K562 (cell line): ENCODE results near the gene RGS3. TPM values are rescaled to one million over a fixed set of nuclear protein-coding genes. Genes with fewer than 3 reads are reported as not detected.

ENCODE experiments used
- ATAC-seq: fragments of 200-7000 bp; cut with Tn5 transposase; 3 replicates; pipeline ENCODE4 v1.9.1; 2020; ENCODE audit warnings: moderate library complexity
- BruUV-seq: library from RNA; stranded (reverse); fragments of 400-500 nt; replicated peaks from 2 replicates; lab custom pipeline; 2021; lab: Mats Ljungman, UMichigan
- CTCF ChIA-PET: fragments of 300-600 bp; formaldehyde crosslinking; extraction: SDS; loops from one replicate; lab custom pipeline; 2021; ENCODE audit warnings: low intra/inter-chr PET ratio; lab: Yijun Ruan, JAX
- POLR2A ChIA-PET: fragments of 300-600, 350-650 bp; sonication (Branson Sonifier 250); formaldehyde crosslinking; extraction: SDS; loops from one replicate; lab custom pipeline; 2021; ENCODE audit warnings: antibody characterized with exemption, inconsistent platforms; lab: Yijun Ruan, JAX
- DNase-seq, 4 experiments: peaks; one replicate each; pipeline versions ENCODE4 v3.0.0 to v3.0.0-alpha.2; 2011 to 2018; ENCODE audit warnings: low spot score in 3 of 4, mixed read lengths in 3 of 4; ENCODE audit errors: extremely low read depth in 1 of 4
- FAIRE-seq: peaks from 2 replicates; lab custom pipeline; 2011; peaks lifted over from hg19 to GRCh38; lab: Jason Lieb, UNC
- H2AFZ ChIP-seq: 2 replicates; pipeline ENCODE4 v1.6.0; 2011; ENCODE audit warnings: low read depth, low read length, control low read depth, inconsistent platforms
- H3K27ac ChIP-seq: fragments of 200-600 bp; 3 replicates; pipeline ENCODE4 v1.8.0; 2011; ENCODE audit warnings: low read depth, mild to moderate bottlenecking, control low read depth, inconsistent platforms, low read length, moderate library complexity, mixed read lengths; ENCODE audit errors: extremely low read depth
- H3K27me3 ChIP-seq, 2 experiments: fragments of 300-600 bp in 1 of 2; 2 replicates in 1 of 2; 3 replicates in 1 of 2; pipeline versions ENCODE4 v1.6.0 to v1.8.0; 2011; ENCODE audit warnings: inconsistent platforms in 2 of 2, low read length in 2 of 2, mild to moderate bottlenecking in 1 of 2, mixed read lengths in 1 of 2, moderate library complexity in 1 of 2; ENCODE audit not compliant: control insufficient read depth in 2 of 2, insufficient read depth in 2 of 2
- H3K36me3 ChIP-seq: fragments of 300-600 bp; 3 replicates; pipeline ENCODE4 v1.8.0; 2011; ENCODE audit warnings: mild to moderate bottlenecking, low read length, inconsistent platforms; ENCODE audit not compliant: control insufficient read depth, insufficient read depth
- H3K4me1 ChIP-seq, 2 experiments: fragments of 200-600 bp in 1 of 2; replicated peaks in 1 of 2; 2 replicates in 1 of 2; 3 replicates in 1 of 2; pipeline versions ENCODE4 v1.5.1 to v1.8.0; 2011; ENCODE audit warnings: inconsistent platforms in 2 of 2, low read length in 2 of 2, mild to moderate bottlenecking in 1 of 2, mixed read lengths in 1 of 2, moderate library complexity in 1 of 2; ENCODE audit not compliant: control insufficient read depth in 2 of 2, insufficient read depth in 2 of 2
- H3K4me2 ChIP-seq: 2 replicates; pipeline ENCODE4 v1.6.1; 2011; ENCODE audit warnings: low read length, control low read depth, inconsistent platforms, mixed read lengths; ENCODE audit not compliant: insufficient read depth
- H3K4me3 ChIP-seq: fragments of 200-600 bp; sonication (generic), shearing (Covaris generic); 2 replicates; pipeline ENCODE4 v1.5.1; 2016; ENCODE audit warnings: control low read depth, inconsistent platforms
- H3K79me2 ChIP-seq: fragments of 200-600 bp; 3 replicates; pipeline ENCODE4 v1.8.0; 2011; ENCODE audit warnings: low read length, inconsistent platforms; ENCODE audit not compliant: control insufficient read depth, insufficient read depth
- H3K9ac ChIP-seq, 2 experiments: 2 replicates each; pipeline versions ENCODE4 v1.6.0 to v1.6.1; 2011; ENCODE audit warnings: low read depth in 2 of 2, low read length in 2 of 2, control low read depth in 1 of 2, inconsistent platforms in 1 of 2, mild to moderate bottlenecking in 1 of 2, mixed read lengths in 1 of 2; ENCODE audit not compliant: insufficient read depth in 1 of 2
- H3K9me1 ChIP-seq: one replicate; pipeline ENCODE4 v1.6.0; 2011; ENCODE audit warnings: inconsistent platforms, mild to moderate bottlenecking, low read length, moderate library complexity; ENCODE audit not compliant: control insufficient read depth, insufficient read depth
- H3K9me3 ChIP-seq: replicated peaks from 2 replicates; pipeline ENCODE4 v1.5.1; 2011; ENCODE audit warnings: low read depth, low read length, inconsistent platforms; ENCODE audit not compliant: control insufficient read depth, insufficient read depth
- H4K20me1 ChIP-seq: replicated peaks from 2 replicates; pipeline ENCODE4 v1.6.1; 2011; ENCODE audit warnings: low read length, inconsistent platforms, mixed read lengths; ENCODE audit not compliant: control insufficient read depth, insufficient read depth
- DDX20 ChIP-seq: fragments of 450-650 bp; IDR thresholded peaks from 2 replicates; pipeline ENCODE4 v1.6.1; 2016; ENCODE audit warnings: missing genetic modification characterization, low read depth, mild to moderate bottlenecking, missing compliant biosample characterization, moderate library complexity
- MCM2 ChIP-seq: fragments of 450-650 bp; IDR thresholded peaks from 2 replicates; pipeline ENCODE4 v1.6.1; 2017; ENCODE audit warnings: low read depth, mild to moderate bottlenecking
- ZNF347 ChIP-seq: fragments of 450-650 bp; formaldehyde crosslinking; IDR thresholded peaks from 2 replicates; pipeline ENCODE4 v1.4.0; 2020; ENCODE audit warnings: low read depth, mild to moderate bottlenecking, moderate library complexity
- WGBS: fragments of 100-300 bp; shearing (Covaris generic); methylation state at CpG from one replicate; pipeline ENCODE4 v1.1.6; 2016; ENCODE audit warnings: low coverage, mixed read lengths; ENCODE audit not compliant: insufficient coverage; ENCODE audit errors: missing lambda C conversion rate; 5-methylcytosine and 5-hydroxymethylcytosine counted together
- in situ Hi-C: fragments of 300-500 bp; cut with MboI; formaldehyde crosslinking; loops from 4 replicates; pipeline ENCODE4 v1.15.0; 2018; ENCODE audit warnings: inconsistent platforms, mixed read lengths
- intact Hi-C: fragments of 100-400 bp; cut with micrococcal nuclease; formaldehyde crosslinking; loops from 2 replicates; pipeline ENCODE4 v1.14.2; 2022
- polyA plus RNA-seq, 8 experiments: library from polyadenylated mRNA; depleted of rRNA in 4 of 8; stranded (reverse) in 5 of 8; unstranded in 3 of 8; fragments of >200 nt; fragmentation: Nextera tagmentation in 2 of 8; fragmentation: Illumina TruSeq in 1 of 8; extraction: Ambion mirVana in 2 of 8; extraction: Trizol in 1 of 8; gene quantifications; 2 replicates each; pipeline versions ENCODE4 v1.2.1 to v1.2.3, GENCODE V29; 2011 to 2014; ENCODE audit warnings: inconsistent platforms in 1 of 8, missing spikeins in 1 of 8
- total RNA-seq, 7 experiments: library from RNA; depleted of rRNA in 6 of 7; stranded (reverse); fragments of >200 nt in 6 of 7; fragmentation: Illumina TruSeq in 2 of 7; extraction: Trizol in 2 of 7; gene quantifications; 2 replicates each; pipeline versions ENCODE4 v1.2.1 to v1.2.3, GENCODE V29; 2011 to 2021; ENCODE audit warnings: low replicate concordance in 1 of 7
- TF ChIP-seq, protein P1 (sequence below), 2 experiments: fragments of 450-650 bp in 1 of 2; sonication (generic) in 1 of 2; formaldehyde crosslinking in 1 of 2; IDR thresholded peaks in 1 of 2; conservative IDR thresholded peaks in 1 of 2; 2 replicates each; pipeline versions ENCODE4 v1.6.1 to v1.8.1; 2016 to 2023; ENCODE audit warnings: mild to moderate bottlenecking in 2 of 2, moderate library complexity in 2 of 2, inconsistent platforms in 1 of 2, missing genetic modification reagents in 1 of 2
- TF ChIP-seq, protein P2 (sequence below): IDR thresholded peaks from 2 replicates; pipeline ENCODE4 v1.6.1; 2014; ENCODE audit warnings: antibody characterized with exemption

The RGS3 gene
- total and polyA plus RNA-seq, 9 of the 15 experiments (the other 6 are each of a cell fraction or from before 2014, with no cell fraction given) = 0.08 to 2.9 (median 0.95) TPM

DNA sequence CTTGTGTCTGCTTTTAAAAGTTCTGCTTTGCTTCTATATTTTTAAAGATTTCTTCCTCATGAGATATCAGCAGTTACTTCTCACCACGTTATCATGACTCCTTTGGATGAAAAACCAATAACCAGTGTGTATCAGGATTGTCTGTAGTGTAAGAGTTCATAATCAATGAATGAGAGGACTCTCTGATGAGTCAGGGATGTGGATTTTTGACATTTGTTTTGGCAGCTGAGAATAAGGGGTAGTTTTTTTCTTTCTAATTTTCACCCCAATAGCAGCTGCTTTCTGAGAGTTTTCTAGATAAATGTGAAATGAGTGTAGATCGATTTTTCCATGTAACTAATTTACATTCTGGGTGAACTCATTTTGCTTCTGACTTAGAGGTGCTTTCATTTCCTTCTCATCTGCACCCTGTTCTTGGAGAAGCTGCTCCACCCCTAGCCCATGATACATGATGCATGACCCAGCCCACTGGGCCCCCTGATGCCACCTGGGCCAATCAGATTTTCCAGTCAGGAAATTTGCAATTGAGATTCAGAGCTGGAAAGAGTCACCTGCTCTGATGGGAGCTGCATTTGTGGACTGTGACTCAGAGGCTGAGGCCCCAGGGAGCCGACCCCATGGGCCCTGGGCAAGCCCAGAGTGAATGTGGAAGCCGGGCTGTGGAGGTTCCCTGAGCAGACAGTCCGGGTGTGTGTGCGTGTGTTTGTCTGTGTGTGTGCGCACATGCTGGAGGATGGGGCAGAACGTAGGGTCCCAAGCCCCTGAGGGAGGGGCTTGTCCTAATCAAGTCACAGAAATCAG, 159.3 kb downstream of the RGS3 start:
- no peak overlapping the region for H3K4me2 ChIP-seq
- in situ Hi-C loops = no loop called here
- no TSS peak for BruUV-seq
- peaks cover 49 to 76% of the 10 kb centered on the region in 2 experiments for H3K27me3 ChIP-seq
- no peaks in the 10 kb centered on the region for H3K9me1 ChIP-seq
- H4K20me1 ChIP-seq = no peaks in the 10 kb centered on the region; the same call in 1 of the 2 replicates
- 0% methylated on average over 7 of the region's 8 CpGs for WGBS
- POLR2A ChIA-PET = no interaction called here
- TF ChIP-seq ZNF347 (CRISPR knock-in tag) (no peak), DDX20 (tag) (no peak), MCM2 (no peak)
- TF ChIP-seq, protein P1, sequence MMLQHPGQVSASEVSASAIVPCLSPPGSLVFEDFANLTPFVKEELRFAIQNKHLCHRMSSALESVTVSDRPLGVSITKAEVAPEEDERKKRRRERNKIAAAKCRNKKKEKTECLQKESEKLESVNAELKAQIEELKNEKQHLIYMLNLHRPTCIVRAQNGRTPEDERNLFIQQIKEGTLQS (IDR thresholded peaks at IDR 0.05) = 0 out of 2 replicates have a peak, but pooled peaks have one; percentile 8
- TF ChIP-seq, protein P1 (CRISPR knock-in tag; conservative IDR thresholded peaks at IDR 0.05) = no peak
- TF ChIP-seq, protein P2, sequence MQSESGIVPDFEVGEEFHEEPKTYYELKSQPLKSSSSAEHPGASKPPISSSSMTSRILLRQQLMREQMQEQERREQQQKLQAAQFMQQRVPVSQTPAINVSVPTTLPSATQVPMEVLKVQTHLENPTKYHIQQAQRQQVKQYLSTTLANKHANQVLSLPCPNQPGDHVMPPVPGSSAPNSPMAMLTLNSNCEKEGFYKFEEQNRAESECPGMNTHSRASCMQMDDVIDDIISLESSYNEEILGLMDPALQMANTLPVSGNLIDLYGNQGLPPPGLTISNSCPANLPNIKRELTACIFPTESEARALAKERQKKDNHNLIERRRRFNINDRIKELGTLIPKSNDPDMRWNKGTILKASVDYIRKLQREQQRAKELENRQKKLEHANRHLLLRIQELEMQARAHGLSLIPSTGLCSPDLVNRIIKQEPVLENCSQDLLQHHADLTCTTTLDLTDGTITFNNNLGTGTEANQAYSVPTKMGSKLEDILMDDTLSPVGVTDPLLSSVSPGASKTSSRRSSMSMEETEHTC = no peak
- no peak overlapping the region for H3K27ac ChIP-seq
- no peaks in the 10 kb centered on the region for H3K79me2 ChIP-seq
- H2AFZ ChIP-seq = no peak overlapping the region
- no peaks in the 10 kb centered on the region; a peak in 2 of 5 replicates for H3K4me1 ChIP-seq
- no peak for DNase-seq
- no peak overlapping the region for H3K9ac ChIP-seq
- intact Hi-C loops = no loop called here
- H3K9me3 ChIP-seq = no peaks in the 10 kb centered on the region
- CTCF ChIA-PET = no interaction called here
- ATAC-seq = no peak
- H3K4me3 ChIP-seq = no peak overlapping the region
- no peaks in the 10 kb centered on the region for H3K36me3 ChIP-seq
- no peak for FAIRE-seq
